GM23338 (cell line): ENCODE results near the gene STK24. TPM values are rescaled to one million over a fixed set of nuclear protein-coding genes. Genes with fewer than 3 reads are reported as not detected.

ENCODE experiments used
- ATAC-seq: fragments of 200-7000 bp; cut with Tn5 transposase; 3 replicates; pipeline ENCODE4 v1.9.1; 2020
- DNase-seq: peaks from one replicate; pipeline ENCODE4 v3.0.0-alpha.2; 2015; ENCODE audit warnings: low spot score
- H2AFZ ChIP-seq: fragments of 200-600 bp; sonication (generic); 2 replicates; pipeline ENCODE4 v1.8.0; 2016; ENCODE audit warnings: antibody characterized with exemption, mild to moderate bottlenecking, moderate library complexity
- H3F3A ChIP-seq: fragments of 200-600 bp; sonication (generic); replicated peaks from 2 replicates; pipeline ENCODE4 v1.8.0; 2017; ENCODE audit warnings: antibody characterized with exemption, mixed run types, low read depth
- H3K27ac ChIP-seq: fragments of 200-600 bp; sonication (generic); 2 replicates; pipeline ENCODE4 v1.6.1; 2016; ENCODE audit warnings: low read depth
- H3K27me3 ChIP-seq: fragments of 200-600 bp; sonication (generic); 2 replicates; pipeline ENCODE4 v1.8.0; 2016; ENCODE audit warnings: mild to moderate bottlenecking, mixed run types, moderate library complexity; ENCODE audit not compliant: insufficient read depth
- H3K36me3 ChIP-seq: fragments of 200-600 bp; sonication (generic); 2 replicates; pipeline ENCODE4 v1.8.0; 2016; ENCODE audit warnings: mild to moderate bottlenecking; ENCODE audit not compliant: insufficient read depth
- H3K4me1 ChIP-seq: fragments of 200-600 bp; sonication (generic); 2 replicates; pipeline ENCODE4 v1.8.0; 2016; ENCODE audit warnings: mild to moderate bottlenecking, moderate library complexity; ENCODE audit not compliant: insufficient read depth
- H3K4me2 ChIP-seq: fragments of 200-600 bp; sonication (generic); 2 replicates; pipeline ENCODE4 v1.7.1; 2017; ENCODE audit warnings: mixed run types
- H3K4me3 ChIP-seq: fragments of 200-600 bp; sonication (generic); 2 replicates; pipeline ENCODE4 v1.6.1; 2016; ENCODE audit warnings: mixed run types
- H3K79me2 ChIP-seq: fragments of 200-600 bp; sonication (generic); replicated peaks from 2 replicates; pipeline ENCODE4 v1.8.0; 2017; ENCODE audit warnings: mild to moderate bottlenecking; ENCODE audit not compliant: insufficient read depth
- H3K9me2 ChIP-seq: fragments of 200-600 bp; sonication (generic); 2 replicates; pipeline ENCODE4 v1.8.0; 2017; ENCODE audit not compliant: insufficient read depth
- H4K20me1 ChIP-seq: fragments of 200-600 bp; sonication (generic); replicated peaks from 2 replicates; pipeline ENCODE4 v1.8.0; 2017; ENCODE audit warnings: mild to moderate bottlenecking; ENCODE audit not compliant: insufficient read depth
- H3K27ac Mint-ChIP-seq: 2 replicates; pipeline ENCODE4 v1.8.0; 2020; ENCODE audit warnings: inconsistent platforms, mild to moderate bottlenecking, moderate library complexity, mixed read lengths
- H3K27me3 Mint-ChIP-seq: 3 replicates; pipeline ENCODE4 v1.8.0; 2022; ENCODE audit warnings: low read depth, mild to moderate bottlenecking, moderate library complexity, mixed read lengths, inconsistent platforms; ENCODE audit not compliant: insufficient read depth, poor library complexity
- H3K36me3 Mint-ChIP-seq: 3 replicates; pipeline ENCODE4 v1.8.0; 2021; ENCODE audit warnings: low read depth, mild to moderate bottlenecking, inconsistent platforms, moderate library complexity, mixed read lengths
- H3K4me1 Mint-ChIP-seq: 3 replicates; pipeline ENCODE4 v1.8.0; 2020; ENCODE audit warnings: mild to moderate bottlenecking, inconsistent platforms, mixed read lengths
- H3K4me3 Mint-ChIP-seq: 3 replicates; pipeline ENCODE4 v1.8.0; 2021; ENCODE audit warnings: moderate library complexity, mild to moderate bottlenecking, inconsistent platforms, mixed read lengths
- H3K9me3 Mint-ChIP-seq: 3 replicates; pipeline ENCODE4 v1.8.0; 2020; ENCODE audit warnings: moderate library complexity, mild to moderate bottlenecking, inconsistent platforms, mixed read lengths
- JUNB ChIP-seq: IDR thresholded peaks from one replicate; pipeline ENCODE4 v1.6.1; 2016; ENCODE audit warnings: antibody characterized with exemption; ENCODE audit not compliant: unreplicated experiment
- POLR2AphosphoS5 ChIP-seq: IDR thresholded peaks from 2 replicates; pipeline ENCODE4 v1.6.1; 2016; ENCODE audit warnings: antibody characterized with exemption, low read depth
- REST ChIP-seq: IDR thresholded peaks from one replicate; pipeline ENCODE4 v1.6.1; 2018; ENCODE audit warnings: antibody characterized with exemption; ENCODE audit not compliant: unreplicated experiment
- STAT1 ChIP-seq: IDR thresholded peaks from one replicate; pipeline ENCODE4 v1.6.1; 2016; ENCODE audit warnings: antibody characterized with exemption; ENCODE audit not compliant: unreplicated experiment
- ZNF114 ChIP-seq: fragments of 250-450 bp; sonication (Bioruptor Pico); IDR thresholded peaks from 2 replicates; pipeline ENCODE4 v1.5.0; 2020; ENCODE audit warnings: mild to moderate bottlenecking, moderate library complexity
- polyA plus RNA-seq: library from polyadenylated mRNA; unstranded; fragments of >200 nt; fragmentation: Nextera tagmentation; extraction: Ambion mirVana; gene quantifications from 2 replicates; pipeline ENCODE4 v1.2.1, GENCODE V29; 2016
- total RNA-seq: library from RNA; depleted of rRNA; stranded (reverse); fragments of >200 nt; shearing (Covaris generic); gene quantifications from 2 replicates; pipeline ENCODE4 v1.2.3, GENCODE V29; 2014
- TF ChIP-seq, protein P1 (sequence below): IDR thresholded peaks from 2 replicates; pipeline ENCODE4 v1.6.1; 2016; ENCODE audit warnings: antibody characterized with exemption
- TF ChIP-seq, protein P2 (sequence below): fragments of 250-450 bp; sonication (Bioruptor Pico); IDR thresholded peaks from 2 replicates; pipeline ENCODE4 v1.5.0; 2020; ENCODE audit warnings: mild to moderate bottlenecking, moderate library complexity

The STK24 gene
- total and polyA plus RNA-seq, 2 experiments from 2014 or later = 56.5 to 144 TPM

- H3K27me3 Mint-ChIP-seq = peaks cover 16% of the 10 kb centered on the region
- Histone ChIP-seq H3K9me2 (no peaks in the 10 kb centered on the region), H3K4me2 (no peak overlapping the region), H4K20me1 (peaks cover 5% of the 10 kb centered on the region), H3K27ac (no peak overlapping the region), H3F3A (peaks cover 7% of the 10 kb centered on the region; the same call in 1 of the 2 replicates), H3K79me2 (peaks cover 12% of the 10 kb centered on the region; the same call in 1 of the 2 replicates), H3K4me1 (peaks cover 26% of the 10 kb centered on the region), H3K27me3 (no peaks in the 10 kb centered on the region), H3K36me3 (peaks cover 13% of the 10 kb centered on the region; the same call in 1 of the 2 replicates), H2AFZ (no peak overlapping the region), H3K4me3 (no peak overlapping the region)
- TF ChIP-seq, protein P1, sequence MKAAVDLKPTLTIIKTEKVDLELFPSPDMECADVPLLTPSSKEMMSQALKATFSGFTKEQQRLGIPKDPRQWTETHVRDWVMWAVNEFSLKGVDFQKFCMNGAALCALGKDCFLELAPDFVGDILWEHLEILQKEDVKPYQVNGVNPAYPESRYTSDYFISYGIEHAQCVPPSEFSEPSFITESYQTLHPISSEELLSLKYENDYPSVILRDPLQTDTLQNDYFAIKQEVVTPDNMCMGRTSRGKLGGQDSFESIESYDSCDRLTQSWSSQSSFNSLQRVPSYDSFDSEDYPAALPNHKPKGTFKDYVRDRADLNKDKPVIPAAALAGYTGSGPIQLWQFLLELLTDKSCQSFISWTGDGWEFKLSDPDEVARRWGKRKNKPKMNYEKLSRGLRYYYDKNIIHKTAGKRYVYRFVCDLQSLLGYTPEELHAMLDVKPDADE = no peak
- no peak for TF ChIP-seq STAT1
- no peak for TF ChIP-seq POLR2AphosphoS5
- TF ChIP-seq REST = no peak
- H3K27ac Mint-ChIP-seq = 0 out of 2 replicates have a peak overlapping the region, but pooled peaks have one; percentile 75
- DNase-seq = no peak
- ATAC-seq = no peak
- no peak overlapping the region for H3K4me3 Mint-ChIP-seq
- peaks cover 35% of the 10 kb centered on the region for H3K4me1 Mint-ChIP-seq
- peaks cover 64% of the 10 kb centered on the region for H3K36me3 Mint-ChIP-seq
- H3K9me3 Mint-ChIP-seq = no peaks in the 10 kb centered on the region; the same call in 2 of the 3 replicates
These were observed 123.8 kb downstream of the STK24 start for GRCh38 chr13:98452851-98453843.

- Histone ChIP-seq H3K4me2 (peak overlapping the region; percentile 73), H2AFZ (no peak overlapping the region), H3K27me3 (no peaks in the 10 kb centered on the region), H3K79me2 (peaks cover 12% of the 10 kb centered on the region; the same call in 1 of the 2 replicates), H4K20me1 (peaks cover 5% of the 10 kb centered on the region), H3K27ac (peak overlapping the region; percentile 87), H3F3A (peaks cover 7% of the 10 kb centered on the region; the same call in 1 of the 2 replicates), H3K36me3 (peaks cover 14% of the 10 kb centered on the region; the same call in 1 of the 2 replicates), H3K9me2 (no peaks in the 10 kb centered on the region), H3K4me1 (peaks cover 26% of the 10 kb centered on the region), H3K4me3 (no peak overlapping the region)
- no peak for ATAC-seq
- Mint-ChIP-seq H3K9me3 (no peaks in the 10 kb centered on the region; the same call in 2 of the 3 replicates), H3K36me3 (peaks cover 67% of the 10 kb centered on the region), H3K27ac (peak overlapping the region; percentile 62; the same call in 1 of the 2 replicates), H3K4me1 (peaks cover 36% of the 10 kb centered on the region), H3K27me3 (peaks cover 22% of the 10 kb centered on the region), H3K4me3 (peak overlapping the region; percentile 43; the same call in 1 of the 3 replicates)
- DNase-seq = no peak
- TF ChIP-seq JUNB = no peak
- TF ChIP-seq ZNF114 = no peak
- TF ChIP-seq, protein P2, sequence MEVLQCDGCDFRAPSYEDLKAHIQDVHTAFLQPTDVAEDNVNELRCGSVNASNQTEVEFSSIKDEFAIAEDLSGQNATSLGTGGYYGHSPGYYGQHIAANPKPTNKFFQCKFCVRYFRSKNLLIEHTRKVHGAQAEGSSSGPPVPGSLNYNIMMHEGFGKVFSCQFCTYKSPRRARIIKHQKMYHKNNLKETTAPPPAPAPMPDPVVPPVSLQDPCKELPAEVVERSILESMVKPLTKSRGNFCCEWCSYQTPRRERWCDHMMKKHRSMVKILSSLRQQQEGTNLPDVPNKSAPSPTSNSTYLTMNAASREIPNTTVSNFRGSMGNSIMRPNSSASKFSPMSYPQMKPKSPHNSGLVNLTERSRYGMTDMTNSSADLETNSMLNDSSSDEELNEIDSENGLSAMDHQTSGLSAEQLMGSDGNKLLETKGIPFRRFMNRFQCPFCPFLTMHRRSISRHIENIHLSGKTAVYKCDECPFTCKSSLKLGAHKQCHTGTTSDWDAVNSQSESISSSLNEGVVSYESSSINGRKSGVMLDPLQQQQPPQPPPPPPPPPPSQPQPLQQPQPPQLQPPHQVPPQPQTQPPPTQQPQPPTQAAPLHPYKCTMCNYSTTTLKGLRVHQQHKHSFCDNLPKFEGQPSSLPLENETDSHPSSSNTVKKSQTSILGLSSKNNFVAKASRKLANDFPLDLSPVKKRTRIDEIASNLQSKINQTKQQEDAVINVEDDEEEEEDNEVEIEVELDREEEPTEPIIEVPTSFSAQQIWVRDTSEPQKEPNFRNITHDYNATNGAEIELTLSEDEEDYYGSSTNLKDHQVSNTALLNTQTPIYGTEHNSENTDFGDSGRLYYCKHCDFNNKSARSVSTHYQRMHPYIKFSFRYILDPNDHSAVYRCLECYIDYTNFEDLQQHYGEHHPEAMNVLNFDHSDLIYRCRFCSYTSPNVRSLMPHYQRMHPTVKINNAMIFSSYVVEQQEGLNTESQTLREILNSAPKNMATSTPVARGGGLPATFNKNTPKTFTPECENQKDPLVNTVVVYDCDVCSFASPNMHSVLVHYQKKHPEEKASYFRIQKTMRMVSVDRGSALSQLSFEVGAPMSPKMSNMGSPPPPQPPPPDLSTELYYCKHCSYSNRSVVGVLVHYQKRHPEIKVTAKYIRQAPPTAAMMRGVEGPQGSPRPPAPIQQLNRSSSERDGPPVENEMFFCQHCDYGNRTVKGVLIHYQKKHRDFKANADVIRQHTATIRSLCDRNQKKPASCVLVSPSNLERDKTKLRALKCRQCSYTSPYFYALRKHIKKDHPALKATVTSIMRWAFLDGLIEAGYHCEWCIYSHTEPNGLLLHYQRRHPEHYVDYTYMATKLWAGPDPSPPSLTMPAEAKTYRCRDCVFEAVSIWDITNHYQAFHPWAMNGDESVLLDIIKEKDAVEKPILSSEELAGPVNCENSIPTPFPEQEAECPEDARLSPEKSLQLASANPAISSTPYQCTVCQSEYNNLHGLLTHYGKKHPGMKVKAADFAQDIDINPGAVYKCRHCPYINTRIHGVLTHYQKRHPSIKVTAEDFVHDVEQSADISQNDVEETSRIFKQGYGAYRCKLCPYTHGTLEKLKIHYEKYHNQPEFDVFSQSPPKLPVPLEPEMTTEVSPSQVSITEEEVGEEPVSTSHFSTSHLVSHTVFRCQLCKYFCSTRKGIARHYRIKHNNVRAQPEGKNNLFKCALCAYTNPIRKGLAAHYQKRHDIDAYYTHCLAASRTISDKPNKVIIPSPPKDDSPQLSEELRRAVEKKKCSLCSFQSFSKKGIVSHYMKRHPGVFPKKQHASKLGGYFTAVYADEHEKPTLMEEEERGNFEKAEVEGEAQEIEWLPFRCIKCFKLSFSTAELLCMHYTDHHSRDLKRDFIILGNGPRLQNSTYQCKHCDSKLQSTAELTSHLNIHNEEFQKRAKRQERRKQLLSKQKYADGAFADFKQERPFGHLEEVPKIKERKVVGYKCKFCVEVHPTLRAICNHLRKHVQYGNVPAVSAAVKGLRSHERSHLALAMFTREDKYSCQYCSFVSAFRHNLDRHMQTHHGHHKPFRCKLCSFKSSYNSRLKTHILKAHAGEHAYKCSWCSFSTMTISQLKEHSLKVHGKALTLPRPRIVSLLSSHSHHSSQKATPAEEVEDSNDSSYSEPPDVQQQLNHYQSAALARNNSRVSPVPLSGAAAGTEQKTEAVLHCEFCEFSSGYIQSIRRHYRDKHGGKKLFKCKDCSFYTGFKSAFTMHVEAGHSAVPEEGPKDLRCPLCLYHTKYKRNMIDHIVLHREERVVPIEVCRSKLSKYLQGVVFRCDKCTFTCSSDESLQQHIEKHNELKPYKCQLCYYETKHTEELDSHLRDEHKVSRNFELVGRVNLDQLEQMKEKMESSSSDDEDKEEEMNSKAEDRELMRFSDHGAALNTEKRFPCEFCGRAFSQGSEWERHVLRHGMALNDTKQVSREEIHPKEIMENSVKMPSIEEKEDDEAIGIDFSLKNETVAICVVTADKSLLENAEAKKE (CRISPR knock-in tag) = no peak
These were observed 125.0 kb downstream of the STK24 start for GRCh38 chr13:98451676-98452470.
